BJ (cell line): ENCODE data around the gene BACE2. TPM values are rescaled to one million over a fixed set of nuclear protein-coding genes. Genes with fewer than 3 reads are reported as not detected.
"Not testable (repeated sequence)": the region's sequence is repeated elsewhere in the genome, so short reads cannot be mapped to it uniquely, and the experiment has no call there.

Source experiments
- CTCF ChIA-PET: fragments of 350-600 bp; formaldehyde crosslinking; extraction: SDS; loops from one replicate; lab custom pipeline; 2021; ENCODE audit warnings: antibody characterized with exemption, inconsistent platforms; lab: Yijun Ruan, JAX
- POLR2A ChIA-PET: fragments of 300-600 bp; sonication (Branson Sonifier 250); formaldehyde crosslinking; extraction: SDS; loops from one replicate; lab custom pipeline; 2021; ENCODE audit warnings: antibody characterized with exemption; lab: Charles Lee
- DNase-seq: peaks from one replicate; pipeline ENCODE4 v3.0.0-alpha.2; 2011; ENCODE audit warnings: low read depth
- H3K27me3 ChIP-seq: 2 replicates; pipeline ENCODE4 v1.6.0; 2011; ENCODE audit warnings: low read length; ENCODE audit not compliant: control insufficient read depth, insufficient read depth
- H3K36me3 ChIP-seq: 2 replicates; pipeline ENCODE4 v1.5.1; 2011; ENCODE audit warnings: low read length; ENCODE audit not compliant: control insufficient read depth, insufficient read depth
- H3K4me3 ChIP-seq: 2 replicates; pipeline ENCODE4 v1.5.1; 2011; ENCODE audit warnings: low read depth, mild to moderate bottlenecking, control low read depth, low read length
- polyA plus RNA-seq: library from polyadenylated mRNA; depleted of rRNA; stranded (reverse); fragments of >200 nt; gene quantifications from 2 replicates; pipeline ENCODE4 v1.2.3, GENCODE V29; 2011
- TF ChIP-seq, protein P1 (sequence below): IDR thresholded peaks from 2 replicates; pipeline ENCODE4 v1.5.1; 2011; ENCODE audit warnings: low read depth, mild to moderate bottlenecking, control low read depth, inconsistent platforms, low read length, moderate library complexity; ENCODE audit not compliant: insufficient read depth

BACE2 gene
- polyA plus RNA-seq, 1 experiment, result 38.5 TPM

DNA sequence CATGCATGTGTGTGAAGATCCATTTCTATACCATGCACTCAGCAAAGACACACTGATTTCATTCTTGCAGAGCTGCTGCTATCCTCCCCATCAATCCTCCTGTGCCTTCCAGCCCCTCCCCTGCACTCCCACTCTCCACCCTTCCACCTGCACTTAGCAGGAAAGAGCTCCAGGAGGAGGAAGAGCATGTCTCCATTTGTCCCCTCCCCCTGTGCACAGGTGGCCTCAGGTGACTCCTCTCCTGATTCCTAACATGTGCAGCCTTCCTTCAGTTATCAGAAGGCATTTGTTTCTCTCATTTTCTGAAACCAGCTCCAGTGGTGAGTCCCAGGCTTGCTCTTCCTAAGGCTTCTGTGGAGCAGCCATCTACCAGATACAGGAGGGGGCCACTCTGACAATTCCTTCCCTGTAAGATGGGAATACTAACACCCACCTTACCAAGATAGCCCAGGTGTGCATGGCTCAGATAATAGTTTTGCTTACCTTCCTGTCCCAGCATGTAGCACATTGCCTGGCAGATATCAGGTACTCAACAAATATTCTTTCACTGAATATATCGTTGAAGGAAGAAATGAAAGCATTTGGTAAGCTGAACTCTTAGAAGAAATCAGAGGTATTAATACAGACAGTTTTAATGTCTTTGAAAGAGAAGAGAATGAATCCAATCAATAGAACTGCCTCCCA lies 126.7 kb downstream of the BACE2 start:
- ChIA-PET CTCF (no interaction called here), POLR2A (no interaction called here)
- no peak for DNase-seq
- no peak overlapping the region for H3K4me3 ChIP-seq
- peaks cover 6% of the 10 kb centered on the region for H3K27me3 ChIP-seq
- no peaks in the 10 kb centered on the region for H3K36me3 ChIP-seq
- TF ChIP-seq, protein P1, sequence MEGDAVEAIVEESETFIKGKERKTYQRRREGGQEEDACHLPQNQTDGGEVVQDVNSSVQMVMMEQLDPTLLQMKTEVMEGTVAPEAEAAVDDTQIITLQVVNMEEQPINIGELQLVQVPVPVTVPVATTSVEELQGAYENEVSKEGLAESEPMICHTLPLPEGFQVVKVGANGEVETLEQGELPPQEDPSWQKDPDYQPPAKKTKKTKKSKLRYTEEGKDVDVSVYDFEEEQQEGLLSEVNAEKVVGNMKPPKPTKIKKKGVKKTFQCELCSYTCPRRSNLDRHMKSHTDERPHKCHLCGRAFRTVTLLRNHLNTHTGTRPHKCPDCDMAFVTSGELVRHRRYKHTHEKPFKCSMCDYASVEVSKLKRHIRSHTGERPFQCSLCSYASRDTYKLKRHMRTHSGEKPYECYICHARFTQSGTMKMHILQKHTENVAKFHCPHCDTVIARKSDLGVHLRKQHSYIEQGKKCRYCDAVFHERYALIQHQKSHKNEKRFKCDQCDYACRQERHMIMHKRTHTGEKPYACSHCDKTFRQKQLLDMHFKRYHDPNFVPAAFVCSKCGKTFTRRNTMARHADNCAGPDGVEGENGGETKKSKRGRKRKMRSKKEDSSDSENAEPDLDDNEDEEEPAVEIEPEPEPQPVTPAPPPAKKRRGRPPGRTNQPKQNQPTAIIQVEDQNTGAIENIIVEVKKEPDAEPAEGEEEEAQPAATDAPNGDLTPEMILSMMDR, result no peak

DNA sequence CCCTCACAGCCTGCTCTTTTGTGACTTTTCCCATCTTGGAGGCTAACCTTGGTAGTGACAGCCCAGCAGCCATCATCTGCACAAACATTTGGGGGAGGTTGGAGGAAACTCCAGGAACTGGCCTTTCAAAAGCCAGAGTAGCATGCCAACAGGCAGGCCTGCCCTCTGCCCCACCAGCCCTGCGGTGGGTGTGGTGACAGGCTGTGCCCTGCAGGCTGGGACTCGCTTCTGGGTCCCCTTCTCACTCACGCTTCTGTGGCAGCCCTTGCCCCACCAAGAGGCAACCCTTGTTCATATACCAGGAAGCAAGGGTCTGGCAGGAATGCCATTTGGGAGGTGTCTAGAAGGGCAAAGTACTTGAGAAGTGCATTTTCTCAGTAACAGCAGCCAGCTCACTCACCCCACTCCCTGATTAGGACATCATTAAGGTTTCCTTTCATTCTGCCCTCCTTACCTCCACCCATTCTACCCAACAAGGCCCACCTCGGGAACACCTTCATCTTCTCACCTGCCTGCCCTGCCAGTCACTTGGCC lies 127.8 kb downstream of the BACE2 start:
- H3K27me3 ChIP-seq, result peaks cover 2% of the 10 kb centered on the region
- no peaks in the 10 kb centered on the region for H3K36me3 ChIP-seq
- no peak for DNase-seq
- TF ChIP-seq, protein P1, result no peak
- ChIA-PET POLR2A (no interaction called here), CTCF (interaction anchor here (0.6 to 1.2 kb wide), 3 partner anchors 12 to 225 kb away, joined by 3 to 6 read pairs (median 4); no protein-coding TSS in a partner anchor)
- H3K4me3 ChIP-seq, result no peak overlapping the region

DNA sequence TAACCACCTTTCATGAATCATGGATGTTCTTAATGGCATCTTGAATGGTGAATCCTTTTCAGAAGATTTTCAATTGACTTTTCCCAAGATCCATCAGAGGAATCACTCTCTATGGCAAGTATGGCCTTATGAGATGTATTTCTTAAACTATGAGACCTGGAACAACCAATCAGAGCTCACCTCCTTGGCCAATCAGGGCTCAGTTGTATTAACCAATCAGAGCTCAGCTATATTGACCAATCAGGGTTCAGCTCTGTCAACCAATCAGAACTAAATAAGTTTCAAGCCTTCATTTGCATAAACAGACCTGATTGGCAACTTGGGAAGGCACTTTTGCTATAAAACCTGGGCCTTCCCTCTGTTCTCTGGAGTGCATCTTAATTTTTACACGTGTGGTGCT lies 135.0 kb downstream of the BACE2 start:
- Histone ChIP-seq H3K27me3 (no peaks in the 10 kb centered on the region), H3K4me3 (no peak overlapping the region), H3K36me3 (no peaks in the 10 kb centered on the region)
- ChIA-PET POLR2A (no interaction called here), CTCF (interaction anchor here (1.0 kb wide), 1 partner anchor 19 kb away, joined by 5 read pairs; no protein-coding TSS in a partner anchor)
- DNase-seq, result no peak
- TF ChIP-seq, protein P1, result no peak

DNA sequence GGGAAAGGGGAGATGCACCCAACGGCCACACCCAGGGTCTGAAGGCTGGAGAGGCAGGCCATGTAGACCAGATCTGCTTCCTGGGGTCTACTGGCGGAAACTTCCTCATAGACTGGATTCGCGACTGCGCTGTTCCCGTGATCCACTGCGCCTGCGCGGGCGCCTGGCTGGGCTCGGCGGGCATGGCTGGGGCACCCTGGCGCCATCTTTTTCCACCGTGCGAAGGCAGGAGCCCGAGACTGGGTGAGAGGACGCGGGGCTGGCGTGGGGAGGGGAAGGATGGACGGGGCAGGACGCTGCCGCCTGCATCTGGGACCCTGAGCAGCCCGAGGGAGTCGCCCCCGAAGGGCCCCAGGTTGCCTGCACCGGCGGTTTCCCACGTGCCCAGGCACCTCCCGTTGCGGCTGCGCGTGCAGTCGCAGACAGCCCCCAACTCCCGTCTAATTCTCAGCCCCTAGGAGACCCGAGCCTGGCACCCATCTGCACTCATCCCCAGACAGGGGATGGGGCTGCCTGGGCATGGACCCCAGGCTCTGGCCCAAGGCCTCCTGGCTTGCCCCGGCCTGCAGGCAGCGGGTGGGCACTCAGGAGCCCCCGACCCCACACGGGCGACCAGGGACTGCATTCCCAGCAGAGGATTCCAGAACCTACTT lies 136.2 kb downstream of the BACE2 start:
- ChIA-PET CTCF (no interaction called here), POLR2A (no interaction called here)
- Histone ChIP-seq H3K27me3 (no peaks in the 10 kb centered on the region), H3K36me3 (no peaks in the 10 kb centered on the region), H3K4me3 (no peak overlapping the region)
- no peak for DNase-seq
- TF ChIP-seq, protein P1, result no peak

DNA sequence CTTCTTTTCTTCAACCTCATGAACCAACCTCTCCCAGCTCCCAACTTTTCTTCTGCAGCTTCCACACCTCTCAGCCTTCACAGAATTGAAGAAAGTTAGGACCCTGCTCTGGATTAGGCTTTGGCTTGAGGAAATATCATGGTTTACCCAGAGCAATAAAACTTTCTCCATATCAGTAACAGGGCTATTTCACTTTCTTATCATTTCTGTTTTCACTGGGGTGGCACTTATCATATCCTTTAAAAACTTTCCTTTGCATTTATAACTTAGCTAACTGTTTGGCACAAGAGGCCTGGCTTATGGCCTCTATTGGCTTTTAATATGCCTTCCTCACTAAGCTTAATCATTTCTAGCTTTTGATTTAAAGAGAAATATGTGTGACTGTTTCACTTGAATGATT lies 139.3 kb downstream of the BACE2 start:
- Histone ChIP-seq H3K36me3 (no peaks in the 10 kb centered on the region), H3K4me3 (no peak overlapping the region), H3K27me3 (no peaks in the 10 kb centered on the region)
- ChIA-PET CTCF (interaction anchor here (1.0 kb wide), 1 partner anchor 11 kb away, joined by 3 read pairs; no protein-coding TSS in a partner anchor), POLR2A (no interaction called here)
- no peak for DNase-seq
- TF ChIP-seq, protein P1, result no peak

DNA sequence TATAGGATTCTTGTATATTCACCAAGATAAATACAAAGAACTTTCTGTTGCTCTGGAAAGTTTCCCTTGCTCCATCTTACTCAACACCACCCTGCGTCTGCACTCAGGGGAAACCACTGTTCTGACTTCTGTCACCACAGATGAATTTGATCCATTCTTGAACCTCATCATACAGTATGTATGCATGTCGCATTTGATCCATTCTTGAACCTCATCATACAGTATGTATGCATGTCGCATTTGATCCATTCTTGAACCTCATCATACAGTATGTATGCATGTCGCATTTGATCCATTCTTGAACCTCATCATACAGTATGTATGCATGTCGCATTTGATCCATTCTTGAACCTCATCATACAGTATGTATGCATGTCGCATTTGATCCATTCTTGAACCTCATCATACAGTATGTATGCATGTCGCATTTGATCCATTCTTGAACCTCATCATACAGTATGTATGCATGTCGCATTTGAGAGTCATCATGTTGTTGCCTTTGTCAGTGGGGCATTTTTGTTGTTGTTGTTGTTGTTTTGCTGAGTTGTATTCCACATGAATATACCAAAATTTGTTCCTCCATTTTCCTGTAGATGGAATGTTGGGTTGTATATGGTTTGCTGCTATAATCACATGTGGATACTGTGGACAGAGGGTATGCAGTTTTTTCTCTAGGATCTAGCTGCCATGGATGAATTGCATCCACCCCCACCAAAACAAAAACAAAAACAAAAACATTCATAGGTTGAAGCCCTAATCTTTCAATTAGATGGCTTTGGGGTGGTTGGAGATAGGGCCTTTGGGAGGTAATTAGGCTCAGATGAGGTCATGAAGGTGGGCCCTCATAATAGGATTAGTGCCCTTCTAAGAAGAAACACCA lies 145.6 kb downstream of the BACE2 start:
- peaks cover 20% of the 10 kb centered on the region for H3K27me3 ChIP-seq

More for the DNA sequence above, 145.6 kb downstream of the BACE2 start:
- CTCF ChIA-PET, H3K36me3 ChIP-seq, DNase-seq, H3K4me3 ChIP-seq, POLR2A ChIA-PET: not testable (repeated sequence)
